Measurements from ENCODE around the gene PDZD2. TPM values are rescaled to one million over a fixed set of nuclear protein-coding genes. Genes with fewer than 3 reads are reported as not detected.
"Not testable (repeated sequence)": the region's sequence is repeated elsewhere in the genome, so short reads cannot be mapped to it uniquely, and the experiment has no call there.

Gene PDZD2
- total RNA-seq, 1 experiment from 2014 or later: 0.37 TPM

DNA sequence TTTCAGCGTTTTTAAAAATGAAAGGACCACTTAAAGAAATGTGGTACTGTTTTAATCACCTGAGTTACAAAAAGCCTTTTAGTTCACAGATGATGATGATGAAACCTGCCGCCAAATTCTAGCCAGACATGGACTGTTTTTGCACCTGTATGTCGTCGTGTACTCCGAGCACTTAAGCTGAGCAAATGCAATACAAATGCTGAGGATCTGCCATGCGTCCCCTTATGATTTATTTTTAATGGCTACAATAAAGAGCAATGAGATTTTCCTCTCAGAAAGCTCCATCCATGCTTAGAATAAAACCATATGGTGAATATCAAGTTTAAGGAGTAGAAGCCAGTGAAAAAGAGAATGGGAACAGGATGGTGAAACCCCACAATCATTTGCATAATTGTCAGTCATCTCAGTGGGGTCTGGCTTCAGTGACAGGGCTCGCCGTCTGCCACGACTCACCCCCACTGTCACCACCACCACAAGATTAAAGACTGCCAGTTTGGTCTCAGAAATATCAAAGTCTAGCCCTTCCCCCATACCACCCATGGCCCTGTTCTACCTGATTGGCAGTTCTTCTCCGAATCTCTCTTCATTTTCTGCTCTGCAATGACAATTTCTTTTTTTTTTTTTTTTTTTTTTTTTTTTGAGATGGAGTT is 375.3 kb downstream of the PDZD2 start:
- Histone ChIP-seq H3K9me3 (ENCODE audit: control insufficient read depth in 1 of 2, insufficient read depth in 1 of 2, low read depth in 1 of 2, low read length in 2 of 2) (no peaks in the 10 kb centered on the region), H3K4me3 (replicated peaks in 1 of 2; ENCODE audit: low read depth in 1 of 2, low read length in 2 of 2) (no peak overlapping the region), H4K20me1 (ENCODE audit: insufficient read depth) (no peaks in the 10 kb centered on the region), H3K4me2 (ENCODE audit: low read length) (no peak overlapping the region), H2AFZ (ENCODE audit: low read depth, low read length, poor library complexity, severe bottlenecking) (no peak overlapping the region), H3K9ac (ENCODE audit: low read length) (no peak overlapping the region), H3K27ac (ENCODE audit: low read depth, low read length) (no peak overlapping the region), H3K36me3 (ENCODE audit: control insufficient read depth in 1 of 2, insufficient read depth in 2 of 2, low read length in 2 of 2) (no peaks in the 10 kb centered on the region), H3K79me2 (ENCODE audit: insufficient read depth, low read length) (no peaks in the 10 kb centered on the region), H3K4me1 (ENCODE audit: control insufficient read depth in 1 of 2, insufficient read depth in 2 of 2, low read length in 2 of 2) (no peaks in the 10 kb centered on the region), H3K9me2 (ENCODE audit: insufficient read depth) (no peaks in the 10 kb centered on the region), H3K27me3 (ENCODE audit: insufficient read depth, low read length) (no peaks in the 10 kb centered on the region)
- BruUV-seq (replicated peaks): no TSS peak
- ChIA-PET POLR2A (no interaction called here), CTCF (no interaction called here), RAD21 (ENCODE audit: low non-redundant PET in 1 of 2, low total read pairs in 2 of 2, uncharacterized antibody in 2 of 2, unreplicated experiment in 2 of 2) (no interaction called here)
- DNase-seq (ENCODE audit: low read depth, low spot score): no peak
- no peak for ATAC-seq
- TF ChIP-seq ZNF274 (IDR thresholded peaks at IDR 0.05; ENCODE audit: low read depth, low read length): no peak
- TF ChIP-seq SRF (IDR thresholded peaks at IDR 0.05; ENCODE audit: low read depth): no peak
- no peak for TF ChIP-seq CEBPB (IDR thresholded peaks at IDR 0.05; ENCODE audit: low read depth)
- no peak for TF ChIP-seq YY1 (IDR thresholded peaks at IDR 0.05; ENCODE audit: extremely low read depth, insufficient replicate concordance, low read depth, low read length)
- TF ChIP-seq EZH2phosphoT487 (IDR thresholded peaks at IDR 0.05; ENCODE audit: borderline replicate concordance): no peak
- TF ChIP-seq, protein P1, sequence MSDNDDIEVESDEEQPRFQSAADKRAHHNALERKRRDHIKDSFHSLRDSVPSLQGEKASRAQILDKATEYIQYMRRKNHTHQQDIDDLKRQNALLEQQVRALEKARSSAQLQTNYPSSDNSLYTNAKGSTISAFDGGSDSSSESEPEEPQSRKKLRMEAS (IDR thresholded peaks at IDR 0.05): no peak
- no peak for TF ChIP-seq ELF1 (IDR thresholded peaks at IDR 0.05; ENCODE audit: borderline replicate concordance, low read depth)
- intact Hi-C loops (cut with micrococcal nuclease): no loop called here

DNA sequence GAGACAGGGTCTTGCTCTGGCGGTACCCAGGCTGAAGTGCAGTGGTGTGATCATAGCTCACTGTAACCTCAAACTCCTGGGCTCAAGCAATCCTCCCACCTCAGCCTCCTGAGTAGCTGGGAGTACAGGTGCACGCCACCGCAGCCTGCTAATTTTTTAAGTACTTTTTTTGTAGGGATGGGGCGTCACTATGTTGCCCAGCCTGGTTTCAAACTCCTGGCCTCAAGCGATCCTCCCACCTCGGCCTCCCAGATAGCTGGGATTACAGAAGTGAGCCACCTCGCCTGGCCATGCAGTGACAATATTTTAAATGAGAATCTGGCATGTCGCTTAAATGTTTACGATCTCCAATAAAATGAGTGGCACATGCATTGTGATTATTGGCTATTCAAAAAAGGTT is 376.3 kb downstream of the PDZD2 start:
- H3K27ac ChIP-seq (ENCODE audit: low read depth, low read length); RAD21 ChIA-PET (ENCODE audit: low non-redundant PET in 1 of 2, low total read pairs in 2 of 2, uncharacterized antibody in 2 of 2, unreplicated experiment in 2 of 2); BruUV-seq (replicated peaks); ATAC-seq; H3K4me1 ChIP-seq (ENCODE audit: control insufficient read depth in 1 of 2, insufficient read depth in 2 of 2, low read length in 2 of 2); H4K20me1 ChIP-seq (ENCODE audit: insufficient read depth); H3K79me2 ChIP-seq (ENCODE audit: insufficient read depth, low read length); POLR2A ChIA-PET; DNase-seq (ENCODE audit: low read depth, low spot score); H3K9me3 ChIP-seq (ENCODE audit: control insufficient read depth in 1 of 2, insufficient read depth in 1 of 2, low read depth in 1 of 2, low read length in 2 of 2); H3K4me2 ChIP-seq (ENCODE audit: low read length); CTCF ChIA-PET; H3K27me3 ChIP-seq (ENCODE audit: insufficient read depth, low read length); H3K9ac ChIP-seq (ENCODE audit: low read length); H3K36me3 ChIP-seq (ENCODE audit: control insufficient read depth in 1 of 2, insufficient read depth in 2 of 2, low read length in 2 of 2); H3K4me3 ChIP-seq (replicated peaks in 1 of 2; ENCODE audit: low read depth in 1 of 2, low read length in 2 of 2); H3K9me2 ChIP-seq (ENCODE audit: insufficient read depth); H2AFZ ChIP-seq (ENCODE audit: low read depth, low read length, poor library complexity, severe bottlenecking): not testable (repeated sequence)
- intact Hi-C loops (cut with micrococcal nuclease): loop anchor here (5.0 kb wide), 1 partner anchor 708 kb away; no protein-coding TSS in a partner anchor
